SKM-1 treated with dmso at 0.1 percent for 144 hours (cell line): Measurements from ENCODE around the gene CRPPA.
"Not testable (repeated sequence)": the region's sequence is repeated elsewhere in the genome, so short reads cannot be mapped to it uniquely, and the experiment has no call there.

ENCODE experiments used
- DNase-seq: peaks from one replicate; lab custom pipeline; 2025; ENCODE audit not compliant: unreplicated experiment; lab: John Stamatoyannopoulos, UW

Gene CRPPA

DNA sequence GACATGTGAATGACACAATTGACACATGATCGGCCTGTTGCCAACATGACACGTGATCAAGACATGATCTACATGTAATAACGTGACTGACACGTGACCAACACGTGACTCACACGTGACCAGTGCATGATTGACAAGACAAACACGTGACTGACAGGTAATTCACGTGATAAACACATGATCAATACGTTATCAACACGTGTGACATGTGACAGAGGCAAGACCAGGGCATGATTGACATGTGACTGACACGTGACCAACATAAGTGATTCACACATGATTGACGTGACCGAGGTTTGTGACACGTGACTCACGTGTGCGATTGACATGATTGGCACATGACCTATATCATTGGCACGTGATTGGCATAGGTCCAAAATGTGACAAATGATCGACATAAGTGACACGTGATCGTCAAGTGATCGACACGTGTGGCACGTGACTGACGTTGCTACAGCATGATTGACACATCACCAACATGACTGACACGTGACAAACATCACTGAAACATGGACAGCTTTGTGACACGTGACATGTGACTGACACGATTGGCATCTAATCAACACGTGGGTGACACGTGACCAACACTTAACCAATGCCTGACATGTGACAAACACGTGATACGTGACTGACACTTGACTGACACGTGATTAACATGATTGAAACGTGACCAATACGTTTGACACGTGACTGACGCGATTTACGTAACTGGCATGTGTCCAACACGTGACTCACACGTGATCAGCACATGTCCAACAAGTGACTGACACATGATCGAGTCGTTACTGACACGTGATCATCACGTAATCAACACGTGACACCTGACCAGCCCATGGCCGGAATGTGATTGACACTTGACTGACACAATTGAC lies 23.0 kb downstream of the CRPPA start:
- DNase-seq, result no peak

- no peak for DNase-seq
Observed at GRCh38 chr7:16397501-16398145, 23.7 kb downstream of the CRPPA start.

GRCh38 chr7:16396766-16397500 lies 24.4 kb downstream of the CRPPA start:
- no peak for DNase-seq

GRCh38 chr7:16395121-16395520 lies 26.2 kb downstream of the CRPPA start:
- no peak for DNase-seq

DNA sequence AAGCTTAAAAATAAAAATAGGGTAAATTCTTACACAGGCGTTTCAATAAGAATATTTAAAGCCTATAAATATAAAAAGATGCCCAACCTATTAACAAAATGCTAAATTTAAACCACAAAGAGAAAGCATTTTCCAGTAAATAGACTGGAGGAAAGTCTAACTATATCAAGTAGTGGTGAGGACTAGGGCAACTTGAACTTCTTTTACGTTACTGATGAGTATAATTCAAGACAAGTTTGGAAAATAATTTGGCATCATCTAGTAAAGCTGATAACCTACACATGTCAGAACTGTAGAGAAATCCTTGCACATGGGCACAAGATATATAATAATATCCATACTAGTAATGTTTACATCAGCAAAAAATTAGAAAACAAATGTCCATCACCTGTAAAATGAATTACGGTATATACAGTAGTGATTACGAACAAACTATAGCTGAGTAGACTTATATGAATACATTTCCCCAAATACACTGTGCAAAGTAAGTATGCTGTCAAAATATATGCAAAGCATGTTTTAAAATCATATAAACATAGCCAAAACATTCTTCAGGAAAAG lies 27.4 kb downstream of the CRPPA start:
- DNase-seq, result no peak

- DNase-seq, result no peak
Observed at GRCh38 chr7:16392990-16393523, 28.3 kb downstream of the CRPPA start.

DNA sequence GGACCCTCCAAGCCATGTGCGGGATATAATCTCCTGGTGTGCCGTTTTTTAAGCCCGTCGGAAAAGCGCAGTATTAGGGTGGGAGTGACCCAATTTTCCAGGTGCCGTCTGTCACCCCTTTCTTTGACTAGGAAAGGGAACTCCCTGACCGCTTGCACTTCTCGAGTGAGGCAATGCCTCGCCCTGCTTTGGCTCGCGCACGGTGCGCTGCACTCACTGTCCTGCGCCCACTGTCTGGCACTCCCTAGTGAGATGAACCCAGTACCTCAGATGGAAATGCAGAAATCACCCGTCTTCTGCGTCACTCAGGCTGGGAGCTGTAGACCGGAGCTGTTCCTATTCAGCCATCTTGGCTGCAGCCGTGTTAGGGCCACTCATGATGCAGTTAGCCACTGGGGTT lies 37.6 kb downstream of the CRPPA start:
- not testable (repeated sequence) for DNase-seq

- DNase-seq, result not testable (repeated sequence)
Observed at GRCh38 chr7:16383103-16383502, 38.2 kb downstream of the CRPPA start.
